NCI-H2196 treated with DMSO at 0.1 percent for 48 hours (cell line): ENCODE results near the gene FAM181B.
"Not testable (repeated sequence)": the region's sequence is repeated elsewhere in the genome, so short reads cannot be mapped to it uniquely, and the experiment has no call there.

Source experiments
- DNase-seq: peaks from one replicate; lab custom pipeline; 2025; ENCODE audit not compliant: unreplicated experiment; lab: John Stamatoyannopoulos, UW

The FAM181B gene

GRCh38 chr11:82732734-82733443 lies 775 bp downstream of the FAM181B start:
- no peak for DNase-seq

- DNase-seq, result no peak
These were observed 1.3 kb downstream of the FAM181B start for GRCh38 chr11:82732348-82732733.

GRCh38 chr11:82731691-82732277 lies 1.9 kb downstream of the FAM181B start:
- no peak for DNase-seq

GRCh38 chr11:82730754-82731153 lies 2.9 kb downstream of the FAM181B start:
- no peak for DNase-seq

GRCh38 chr11:82730286-82730685 lies 3.4 kb downstream of the FAM181B start:
- no peak for DNase-seq

- DNase-seq, result no peak
These were observed 9.6 kb downstream of the FAM181B start for GRCh38 chr11:82724026-82724425.

GRCh38 chr11:82722231-82722630 lies 11.4 kb downstream of the FAM181B start:
- no peak for DNase-seq

- no peak for DNase-seq
These were observed 13.2 kb downstream of the FAM181B start for GRCh38 chr11:82720267-82721065.

GRCh38 chr11:82719361-82720105 lies 14.1 kb downstream of the FAM181B start:
- no peak for DNase-seq

- DNase-seq, result no peak
These were observed 14.8 kb downstream of the FAM181B start for GRCh38 chr11:82718821-82719220.

GRCh38 chr11:82718307-82718706 lies 15.4 kb downstream of the FAM181B start:
- DNase-seq, result peak; percentile 21

GRCh38 chr11:82714346-82715174 lies 19.1 kb downstream of the FAM181B start:
- DNase-seq, result no peak

- DNase-seq, result no peak
These were observed 22.0 kb downstream of the FAM181B start for GRCh38 chr11:82711648-82712047.

GRCh38 chr11:82703796-82704195 lies 29.9 kb downstream of the FAM181B start:
- DNase-seq, result no peak

- DNase-seq, result no peak
These were observed 30.4 kb downstream of the FAM181B start for GRCh38 chr11:82703226-82703625.

GRCh38 chr11:82701847-82702520 lies 31.7 kb downstream of the FAM181B start:
- DNase-seq, result no peak

GRCh38 chr11:82698576-82699352 lies 34.9 kb downstream of the FAM181B start:
- no peak for DNase-seq

GRCh38 chr11:82692981-82693380 lies 40.7 kb downstream of the FAM181B start:
- no peak for DNase-seq

GRCh38 chr11:82689347-82689746 lies 44.3 kb downstream of the FAM181B start:
- DNase-seq, result not testable (repeated sequence)
